Epithelial cell of proximal tubule (primary cell): ENCODE data around the gene BPIFA1. TPM values are rescaled to one million over a fixed set of nuclear protein-coding genes. Genes with fewer than 3 reads are reported as not detected.
A peak's percentile ranks its signal among the peaks of the same experiment; 100 is the strongest.

Experiments
- DNase-seq: peaks from one replicate; pipeline ENCODE4 v3.0.0-alpha.2; 2011; ENCODE audit warnings: low read depth
- H3K4me3 ChIP-seq: 2 replicates; pipeline ENCODE4 v1.5.1; 2011; ENCODE audit warnings: low read depth, mild to moderate bottlenecking, low read length
- total RNA-seq: library from RNA; depleted of rRNA; stranded (reverse); fragments of >200 nt; gene quantifications from 2 replicates; pipeline ENCODE4 v1.2.3, GENCODE V29; 2015
- TF ChIP-seq, protein P1 (sequence below): conservative IDR thresholded peaks from 2 replicates; pipeline ENCODE4 v1.5.1; 2012; ENCODE audit warnings: low read depth, mild to moderate bottlenecking, low read length

BPIFA1 gene
- total RNA-seq, 1 donor from 2014 or later = not detected

DNA sequence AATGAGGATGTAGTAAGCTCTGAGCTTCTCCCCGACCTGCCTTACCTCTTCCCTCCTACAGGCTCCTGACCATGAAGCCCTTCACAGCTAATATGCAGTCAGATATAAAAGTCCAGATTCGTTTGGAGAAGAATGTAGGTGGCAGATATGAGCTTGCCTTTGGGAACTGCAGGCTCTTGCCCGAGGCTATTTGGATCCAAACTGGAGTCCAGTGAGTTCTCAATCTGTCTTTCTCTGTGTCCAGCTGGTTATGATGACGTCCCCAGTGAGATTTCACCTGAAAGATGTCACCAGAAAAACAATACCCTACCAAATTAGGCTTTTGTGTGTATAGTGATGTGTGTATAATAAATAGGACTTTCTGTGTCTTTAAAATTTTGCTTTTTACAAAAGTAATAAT lies 33.3 kb upstream of the BPIFA1 start:
- TF ChIP-seq, protein P1, sequence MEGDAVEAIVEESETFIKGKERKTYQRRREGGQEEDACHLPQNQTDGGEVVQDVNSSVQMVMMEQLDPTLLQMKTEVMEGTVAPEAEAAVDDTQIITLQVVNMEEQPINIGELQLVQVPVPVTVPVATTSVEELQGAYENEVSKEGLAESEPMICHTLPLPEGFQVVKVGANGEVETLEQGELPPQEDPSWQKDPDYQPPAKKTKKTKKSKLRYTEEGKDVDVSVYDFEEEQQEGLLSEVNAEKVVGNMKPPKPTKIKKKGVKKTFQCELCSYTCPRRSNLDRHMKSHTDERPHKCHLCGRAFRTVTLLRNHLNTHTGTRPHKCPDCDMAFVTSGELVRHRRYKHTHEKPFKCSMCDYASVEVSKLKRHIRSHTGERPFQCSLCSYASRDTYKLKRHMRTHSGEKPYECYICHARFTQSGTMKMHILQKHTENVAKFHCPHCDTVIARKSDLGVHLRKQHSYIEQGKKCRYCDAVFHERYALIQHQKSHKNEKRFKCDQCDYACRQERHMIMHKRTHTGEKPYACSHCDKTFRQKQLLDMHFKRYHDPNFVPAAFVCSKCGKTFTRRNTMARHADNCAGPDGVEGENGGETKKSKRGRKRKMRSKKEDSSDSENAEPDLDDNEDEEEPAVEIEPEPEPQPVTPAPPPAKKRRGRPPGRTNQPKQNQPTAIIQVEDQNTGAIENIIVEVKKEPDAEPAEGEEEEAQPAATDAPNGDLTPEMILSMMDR = no peak
- DNase-seq = no peak
- H3K4me3 ChIP-seq = no peak overlapping the region

DNA sequence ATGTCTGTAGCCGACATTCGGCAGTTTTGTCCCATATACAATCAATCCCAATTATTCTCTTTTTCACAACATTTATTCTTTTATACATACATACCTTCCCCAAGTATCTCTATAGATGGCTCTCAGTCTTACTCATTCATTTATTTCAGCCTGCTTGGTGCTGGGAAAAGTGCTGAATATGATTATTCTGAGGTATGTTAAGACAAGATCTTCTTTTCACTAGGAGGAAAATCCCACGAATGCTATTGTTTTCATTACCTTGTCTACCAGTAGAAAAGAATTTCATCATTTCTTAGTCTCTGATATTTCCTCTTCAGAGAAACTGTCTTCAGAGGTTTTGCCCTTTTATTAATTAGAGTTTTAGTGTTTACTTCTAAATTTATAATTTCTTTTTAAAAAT lies 32.4 kb upstream of the BPIFA1 start:
- no peak overlapping the region for H3K4me3 ChIP-seq
- DNase-seq = no peak
- TF ChIP-seq, protein P1 = no peak

DNA sequence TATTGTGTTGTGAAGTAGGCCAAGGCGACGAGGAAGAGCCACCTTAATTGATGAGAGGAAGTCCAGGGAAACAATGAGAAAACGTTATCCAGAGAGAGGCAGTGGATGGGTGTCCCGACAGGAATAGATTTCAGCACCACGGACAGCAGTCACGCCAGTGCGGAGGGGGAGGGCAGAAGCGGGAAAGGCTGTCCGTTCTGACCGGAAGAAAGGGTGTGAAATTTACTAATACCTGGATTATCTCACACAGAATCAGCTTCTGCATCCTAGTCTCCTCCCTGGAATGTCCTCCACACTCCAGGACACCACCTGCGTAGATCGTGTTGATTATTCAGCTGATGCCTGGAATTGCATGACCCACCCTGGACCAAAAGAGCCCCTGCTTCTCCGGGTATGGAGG lies 26.0 kb upstream of the BPIFA1 start:
- no peak overlapping the region for H3K4me3 ChIP-seq
- DNase-seq = no peak
- TF ChIP-seq, protein P1 = no peak

DNA sequence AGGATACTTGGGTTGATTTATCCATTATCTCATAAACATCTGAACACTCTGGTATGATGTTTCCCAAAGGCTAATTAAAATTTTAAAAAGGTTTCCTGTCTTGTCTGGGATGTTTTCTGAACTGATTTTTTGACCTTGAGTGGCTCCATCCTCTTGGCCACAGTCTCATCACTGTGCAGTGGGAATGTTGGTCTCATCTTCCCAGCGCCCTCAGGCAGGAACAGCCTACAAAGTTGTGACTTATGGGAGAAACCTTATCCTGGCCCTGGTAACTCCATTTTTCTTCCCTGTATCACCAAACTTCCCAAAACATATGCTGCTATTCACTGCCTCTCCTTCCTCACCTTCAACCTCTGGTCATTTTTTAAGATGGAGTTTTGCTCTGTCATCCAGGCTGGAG lies 25.4 kb upstream of the BPIFA1 start:
- no peak for DNase-seq
- H3K4me3 ChIP-seq = no peak overlapping the region
- TF ChIP-seq, protein P1 = no peak

DNA sequence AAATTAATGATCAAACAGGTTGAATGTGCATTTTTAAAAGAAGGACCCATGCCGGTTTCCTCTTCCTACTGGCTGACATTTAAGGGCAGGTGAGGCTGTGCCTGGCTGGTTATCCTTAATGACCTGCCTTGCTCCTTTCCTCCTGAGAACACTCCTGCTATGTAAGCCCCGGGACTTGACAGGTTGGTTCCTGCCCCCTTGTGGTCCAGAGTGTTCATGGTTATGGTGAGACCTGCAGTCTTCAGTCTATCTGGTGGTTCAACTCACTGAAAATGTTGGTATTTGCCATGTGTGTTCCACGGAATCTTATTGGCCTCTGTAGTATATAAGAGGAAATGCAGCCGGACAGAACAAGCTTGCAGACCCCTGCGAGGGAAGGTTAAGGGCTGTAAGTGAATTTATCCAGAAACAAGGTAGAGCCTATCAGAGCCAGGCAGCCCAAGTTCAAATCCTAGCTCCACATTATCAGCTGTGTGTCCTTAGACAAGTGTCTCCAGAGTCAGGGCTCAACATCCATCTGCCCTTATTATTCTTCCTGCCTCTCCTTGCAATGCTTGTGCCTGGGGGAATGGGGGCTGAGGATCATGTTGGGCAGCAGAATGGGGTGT lies 23.9 kb upstream of the BPIFA1 start:
- TF ChIP-seq, protein P1 = peak; percentile 60
- H3K4me3 ChIP-seq = no peak overlapping the region
- peak; percentile 15 for DNase-seq

DNA sequence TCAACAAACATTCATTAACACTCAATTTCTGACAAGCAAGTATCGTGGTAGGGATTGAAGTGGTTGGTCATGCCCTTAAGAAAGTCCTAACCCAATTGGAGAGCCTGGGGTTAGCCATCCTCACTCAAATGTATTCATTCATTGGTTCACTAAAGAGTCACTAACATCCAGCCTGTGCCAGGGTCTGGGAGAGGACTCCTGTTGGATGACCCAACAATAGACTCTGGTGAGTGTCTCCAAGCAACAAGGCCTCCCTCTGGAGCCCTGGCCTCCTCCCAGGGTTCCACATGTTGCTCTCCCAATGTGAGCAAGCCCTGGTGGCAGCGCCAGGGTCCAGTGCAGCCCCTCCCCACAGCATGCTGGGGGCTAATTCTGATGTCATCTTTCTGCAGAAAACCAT lies 18.7 kb upstream of the BPIFA1 start, which contains the start of gene BPIFA3:
Gene BPIFA3, plus strand, starts transcription at position 301 of the 400 bp plus-strand sequence. CDS start 185 bp downstream, outside the sequence.
- H3K4me3 ChIP-seq = no peak within 1 kb of the TSS
- TF ChIP-seq, protein P1 = no peak

DNA sequence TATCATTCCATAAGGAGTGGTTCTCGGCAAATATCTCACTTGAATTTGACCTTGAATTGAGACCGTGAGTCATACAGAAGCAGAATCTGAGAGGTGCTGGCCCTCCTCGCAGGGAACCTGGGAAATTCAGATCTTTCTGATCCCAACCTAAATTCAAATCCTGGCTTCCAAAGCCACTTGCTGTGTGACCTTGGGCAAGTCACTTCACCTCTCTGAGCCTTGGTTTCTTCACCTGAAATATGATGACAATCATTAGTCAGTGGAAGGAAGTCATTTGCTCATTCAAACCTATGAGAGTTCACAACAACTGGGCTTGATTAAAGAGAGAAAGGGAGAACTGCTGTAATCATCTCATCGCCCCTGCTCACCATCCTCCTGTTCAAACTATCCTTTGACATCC lies 11.4 kb upstream of the BPIFA1 start:
- no peak for DNase-seq
- H3K4me3 ChIP-seq = no peak overlapping the region
- TF ChIP-seq, protein P1 = no peak

More for the DNA sequence above, 18.7 kb upstream of the BPIFA1 start, which contains the start of gene BPIFA3:
- DNase-seq = no peak
